Ishikawa (cell line): ENCODE measurements around the gene AFF2.

ENCODE experiments used
- CEBPB ChIP-seq: IDR thresholded peaks from 2 replicates; pipeline ENCODE4 v1.6.1; 2012
- CREB1 ChIP-seq: IDR thresholded peaks from 2 replicates; pipeline ENCODE4 v1.6.1; 2012; ENCODE audit warnings: low read depth
- EGR1 ChIP-seq: IDR thresholded peaks from 2 replicates; pipeline ENCODE4 v1.6.1; 2012
- EP300 ChIP-seq: IDR thresholded peaks from 2 replicates; pipeline ENCODE4 v1.6.1; 2012; ENCODE audit warnings: borderline replicate concordance
- FOXM1 ChIP-seq: IDR thresholded peaks from 2 replicates; pipeline ENCODE4 v1.6.1; 2012; ENCODE audit warnings: low read depth, borderline replicate concordance
- MAX ChIP-seq: IDR thresholded peaks from 2 replicates; pipeline ENCODE4 v1.6.1; 2012
- NFIC ChIP-seq: IDR thresholded peaks from 2 replicates; pipeline ENCODE4 v1.6.1; 2012
- RAD21 ChIP-seq: IDR thresholded peaks from 2 replicates; pipeline ENCODE4 v1.6.1; 2012; ENCODE audit warnings: low read depth
- TAF1 ChIP-seq: IDR thresholded peaks from 2 replicates; pipeline ENCODE4 v1.6.1; 2012; ENCODE audit warnings: low read depth, mild to moderate bottlenecking
- TEAD4 ChIP-seq: IDR thresholded peaks from 2 replicates; pipeline ENCODE4 v1.6.1; 2012
- USF1 ChIP-seq: IDR thresholded peaks from 2 replicates; pipeline ENCODE4 v1.6.1; 2012
- YY1 ChIP-seq: IDR thresholded peaks from 2 replicates; pipeline ENCODE4 v1.6.1; 2012; ENCODE audit warnings: low read depth
- ZBTB7A ChIP-seq: IDR thresholded peaks from 2 replicates; pipeline ENCODE4 v1.6.1; 2012; ENCODE audit warnings: low read depth
- TF ChIP-seq, protein P1 (sequence below): IDR thresholded peaks from 2 replicates; pipeline ENCODE4 v1.6.1; 2012; ENCODE audit warnings: low read depth, mild to moderate bottlenecking

- TF ChIP-seq RAD21 = no peak
- TF ChIP-seq TAF1 = no peak
- no peak for TF ChIP-seq ZBTB7A
- no peak for TF ChIP-seq EP300
- no peak for TF ChIP-seq MAX
- TF ChIP-seq, protein P1, sequence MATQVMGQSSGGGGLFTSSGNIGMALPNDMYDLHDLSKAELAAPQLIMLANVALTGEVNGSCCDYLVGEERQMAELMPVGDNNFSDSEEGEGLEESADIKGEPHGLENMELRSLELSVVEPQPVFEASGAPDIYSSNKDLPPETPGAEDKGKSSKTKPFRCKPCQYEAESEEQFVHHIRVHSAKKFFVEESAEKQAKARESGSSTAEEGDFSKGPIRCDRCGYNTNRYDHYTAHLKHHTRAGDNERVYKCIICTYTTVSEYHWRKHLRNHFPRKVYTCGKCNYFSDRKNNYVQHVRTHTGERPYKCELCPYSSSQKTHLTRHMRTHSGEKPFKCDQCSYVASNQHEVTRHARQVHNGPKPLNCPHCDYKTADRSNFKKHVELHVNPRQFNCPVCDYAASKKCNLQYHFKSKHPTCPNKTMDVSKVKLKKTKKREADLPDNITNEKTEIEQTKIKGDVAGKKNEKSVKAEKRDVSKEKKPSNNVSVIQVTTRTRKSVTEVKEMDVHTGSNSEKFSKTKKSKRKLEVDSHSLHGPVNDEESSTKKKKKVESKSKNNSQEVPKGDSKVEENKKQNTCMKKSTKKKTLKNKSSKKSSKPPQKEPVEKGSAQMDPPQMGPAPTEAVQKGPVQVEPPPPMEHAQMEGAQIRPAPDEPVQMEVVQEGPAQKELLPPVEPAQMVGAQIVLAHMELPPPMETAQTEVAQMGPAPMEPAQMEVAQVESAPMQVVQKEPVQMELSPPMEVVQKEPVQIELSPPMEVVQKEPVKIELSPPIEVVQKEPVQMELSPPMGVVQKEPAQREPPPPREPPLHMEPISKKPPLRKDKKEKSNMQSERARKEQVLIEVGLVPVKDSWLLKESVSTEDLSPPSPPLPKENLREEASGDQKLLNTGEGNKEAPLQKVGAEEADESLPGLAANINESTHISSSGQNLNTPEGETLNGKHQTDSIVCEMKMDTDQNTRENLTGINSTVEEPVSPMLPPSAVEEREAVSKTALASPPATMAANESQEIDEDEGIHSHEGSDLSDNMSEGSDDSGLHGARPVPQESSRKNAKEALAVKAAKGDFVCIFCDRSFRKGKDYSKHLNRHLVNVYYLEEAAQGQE = no peak
- TF ChIP-seq CEBPB = no peak
- TF ChIP-seq CREB1 = no peak
- no peak for TF ChIP-seq YY1
- no peak for TF ChIP-seq NFIC
- no peak for TF ChIP-seq FOXM1
- TF ChIP-seq EGR1 = no peak
- TF ChIP-seq USF1 = no peak
- TF ChIP-seq TEAD4 = no peak
Observed at GRCh38 chrX:148629434-148629833, 129.0 kb downstream of the AFF2 start.
